Skeletal muscle cell (primary cell): Measurements from ENCODE around the gene RSRP1.
"Not testable (repeated sequence)": the region's sequence is repeated elsewhere in the genome, so short reads cannot be mapped to it uniquely, and the experiment has no call there.

Experiments
- DNase-seq: peaks from one replicate; pipeline ENCODE4 v3.0.0-alpha.2; 2010; ENCODE audit warnings: low read depth
- H3K4me3 ChIP-seq: 2 replicates; pipeline ENCODE4 v1.5.1; 2011; ENCODE audit warnings: low read depth, mild to moderate bottlenecking, control low read depth, low read length, moderate library complexity

The RSRP1 gene

DNA sequence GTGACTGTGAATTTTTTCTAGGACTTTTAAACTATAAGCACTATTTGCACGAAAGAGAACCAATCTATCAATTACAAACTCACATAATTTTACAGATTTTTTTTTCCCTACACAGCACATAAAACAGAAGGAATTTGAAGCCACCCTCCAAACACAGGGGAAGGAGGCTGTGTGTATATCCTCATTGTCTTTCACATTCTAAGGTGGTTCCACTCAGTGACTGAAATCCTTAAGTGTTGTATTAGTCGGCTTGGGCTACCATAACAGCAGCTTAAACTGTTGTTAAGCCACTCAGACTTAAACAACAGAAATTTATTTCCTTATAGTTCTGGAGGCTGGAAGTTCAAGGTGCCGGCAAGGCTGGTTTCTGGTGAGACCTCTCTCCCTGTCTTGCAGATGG lies 13.1 kb upstream of the RSRP1 start:
- DNase-seq, H3K4me3 ChIP-seq: not testable (repeated sequence)

DNA sequence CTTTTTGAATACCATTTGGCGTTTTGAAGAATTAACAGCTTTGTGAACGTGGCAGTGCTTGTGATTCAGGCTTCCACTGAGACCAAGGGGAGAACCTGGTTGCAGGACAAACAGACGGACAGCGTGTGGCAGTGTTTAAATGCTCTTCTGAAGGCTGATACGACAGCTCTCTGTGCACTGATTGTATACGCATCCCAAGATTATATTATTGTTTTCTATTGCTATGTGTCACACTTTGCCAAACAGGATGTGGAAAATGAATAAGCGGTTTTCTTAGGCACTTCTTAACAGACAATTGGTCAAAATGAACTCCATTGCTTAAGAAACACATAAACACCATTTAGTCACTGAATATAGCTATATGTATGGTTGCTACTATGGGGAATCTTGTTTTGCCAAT lies 12.6 kb upstream of the RSRP1 start:
- not testable (repeated sequence) for H3K4me3 ChIP-seq, DNase-seq

DNA sequence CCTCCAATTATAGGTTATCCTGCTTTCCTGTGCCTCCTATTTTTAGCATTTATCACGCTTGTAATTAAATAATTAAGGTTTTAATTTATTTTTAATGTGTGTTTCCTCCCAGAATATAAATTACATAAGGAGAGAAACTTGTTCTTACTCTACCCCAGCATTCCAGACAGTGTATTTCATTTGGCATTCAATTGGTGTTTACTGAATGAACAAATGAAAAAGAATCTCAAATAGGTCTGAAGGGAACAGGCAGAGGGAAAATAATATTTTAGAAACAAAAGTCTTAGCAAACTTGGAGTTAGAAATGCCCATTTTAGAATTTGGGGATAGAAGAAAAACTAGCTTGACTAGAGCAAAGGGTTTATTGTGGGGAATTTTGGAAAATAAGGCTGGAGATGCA lies 9.9 kb upstream of the RSRP1 start:
- no peak for DNase-seq
- H3K4me3 ChIP-seq = no peak overlapping the region

DNA sequence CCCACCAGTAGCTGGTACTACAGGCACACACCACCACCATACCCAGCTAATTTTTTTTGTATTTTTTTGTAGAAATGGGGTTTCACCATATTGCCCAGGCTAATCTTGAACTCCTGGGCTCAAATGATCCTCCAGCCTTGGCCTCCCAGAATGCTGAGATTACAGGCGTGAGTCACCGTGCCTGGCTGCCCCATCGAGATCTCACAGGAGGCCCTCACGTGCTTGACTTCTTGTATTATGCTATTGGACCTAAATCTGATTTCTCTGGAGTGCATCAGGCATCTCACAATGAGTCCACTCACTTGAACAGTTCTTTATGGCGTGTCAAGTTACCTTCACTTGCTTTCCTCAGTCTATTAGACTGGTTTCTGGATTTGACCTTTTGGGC lies 9.3 kb upstream of the RSRP1 start:
- H3K4me3 ChIP-seq = no peak overlapping the region
- no peak for DNase-seq

DNA sequence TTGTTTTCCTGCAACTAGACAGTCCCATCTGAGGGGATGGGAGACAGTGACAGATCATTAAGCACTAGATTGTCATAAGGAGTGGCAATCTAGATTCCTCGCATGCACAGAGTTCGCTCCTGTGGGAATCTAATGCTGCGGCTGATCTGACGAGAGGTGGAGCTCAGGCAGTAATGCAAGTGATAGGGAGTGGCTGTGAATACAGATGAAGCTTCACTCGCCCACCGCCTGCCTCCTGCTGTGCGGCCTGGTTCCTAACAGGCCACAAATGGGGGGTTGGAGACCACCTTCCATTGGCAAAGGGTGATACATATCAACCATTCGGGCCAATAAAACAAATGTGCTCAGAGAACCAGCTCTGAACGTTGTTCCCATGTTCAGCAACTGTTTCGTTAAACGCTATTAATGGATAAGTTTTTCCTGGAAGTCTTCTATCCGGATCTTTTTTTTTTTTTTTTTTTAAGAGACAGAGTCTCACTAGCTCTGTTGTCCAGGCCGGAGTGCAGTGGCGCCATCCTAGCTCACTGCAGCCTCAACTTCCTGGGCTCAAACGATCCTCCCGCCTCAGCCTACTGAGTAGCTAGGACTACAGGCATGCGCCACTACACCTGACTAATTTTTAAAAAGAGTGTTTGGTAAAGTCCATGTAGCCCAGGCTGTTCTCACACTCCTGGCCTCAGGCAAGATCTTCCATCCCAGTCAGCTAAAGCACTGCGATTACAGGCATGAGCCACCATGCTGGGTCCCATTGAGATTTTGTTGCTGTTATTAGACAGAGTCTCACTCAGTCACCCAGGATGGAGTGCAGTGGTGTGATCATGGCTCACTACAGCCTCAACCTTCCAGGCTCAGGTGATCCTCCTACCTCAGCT lies 8.7 kb upstream of the RSRP1 start:
- H3K4me3 ChIP-seq = no peak overlapping the region
- DNase-seq = no peak

DNA sequence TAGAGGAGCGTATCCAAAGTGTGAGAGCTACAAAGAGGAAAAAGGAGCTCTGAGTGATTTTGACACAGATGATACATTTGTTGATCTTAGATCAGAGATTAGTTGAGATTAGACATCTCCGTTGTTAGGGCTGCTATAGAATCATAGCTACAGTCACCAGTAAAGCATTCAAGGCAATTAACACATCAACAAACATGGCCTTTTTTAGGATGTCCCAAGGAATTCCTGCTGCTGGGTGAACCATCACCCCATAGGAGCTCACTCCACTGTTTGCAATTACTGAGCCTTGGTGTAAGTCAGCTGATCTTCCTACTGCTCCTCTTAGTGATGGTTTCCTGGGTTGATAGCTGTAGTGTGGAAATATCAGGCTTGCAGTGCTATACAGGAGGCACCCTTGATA lies 6.7 kb upstream of the RSRP1 start:
- H3K4me3 ChIP-seq = no peak overlapping the region
- DNase-seq = no peak

DNA sequence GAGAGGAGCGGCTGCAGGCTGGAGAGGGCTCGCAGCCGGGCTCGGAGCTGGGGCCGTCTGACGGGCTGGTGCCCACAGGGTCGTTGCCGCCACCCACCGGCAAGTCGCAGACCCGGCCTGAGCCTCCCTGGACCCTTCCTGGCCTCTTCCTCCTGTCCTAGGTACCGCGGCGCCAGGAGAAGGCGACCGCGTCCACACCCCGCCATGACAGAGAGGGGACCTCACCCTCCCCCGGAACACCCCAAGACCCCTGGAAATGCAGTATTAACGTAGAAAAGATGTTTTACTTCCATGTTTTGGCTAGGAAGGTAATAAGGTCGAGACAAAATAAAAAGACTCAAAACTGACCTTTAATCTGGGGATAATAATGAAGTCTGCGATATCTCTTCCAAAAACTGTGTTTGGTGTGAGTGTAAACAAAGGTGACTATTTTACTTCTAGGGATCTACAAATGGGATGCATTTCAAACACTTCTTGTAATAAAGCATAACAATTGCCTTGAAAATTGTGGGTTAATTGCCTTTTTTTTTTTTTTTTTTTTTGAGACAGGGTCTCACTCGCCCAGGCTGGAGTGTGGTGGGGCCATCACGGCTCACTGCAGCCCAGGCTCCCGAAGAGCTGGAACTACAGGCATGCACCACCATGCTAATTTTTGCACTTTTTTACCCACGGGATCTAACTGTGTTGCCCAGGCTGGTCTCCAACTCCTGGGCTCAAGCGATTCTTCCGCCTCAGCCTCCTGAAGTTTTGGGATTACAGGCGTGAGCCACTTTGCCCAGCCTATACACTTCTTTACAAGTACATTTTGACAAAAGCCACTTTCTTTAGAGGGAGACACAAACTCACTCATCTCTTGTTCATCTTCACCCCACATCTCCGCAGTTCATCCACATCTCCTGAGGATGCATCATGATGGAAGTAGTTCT lies 838 bp upstream of the RSRP1 start:
- DNase-seq = no peak
- peak overlapping the region; percentile 85 for H3K4me3 ChIP-seq

DNA sequence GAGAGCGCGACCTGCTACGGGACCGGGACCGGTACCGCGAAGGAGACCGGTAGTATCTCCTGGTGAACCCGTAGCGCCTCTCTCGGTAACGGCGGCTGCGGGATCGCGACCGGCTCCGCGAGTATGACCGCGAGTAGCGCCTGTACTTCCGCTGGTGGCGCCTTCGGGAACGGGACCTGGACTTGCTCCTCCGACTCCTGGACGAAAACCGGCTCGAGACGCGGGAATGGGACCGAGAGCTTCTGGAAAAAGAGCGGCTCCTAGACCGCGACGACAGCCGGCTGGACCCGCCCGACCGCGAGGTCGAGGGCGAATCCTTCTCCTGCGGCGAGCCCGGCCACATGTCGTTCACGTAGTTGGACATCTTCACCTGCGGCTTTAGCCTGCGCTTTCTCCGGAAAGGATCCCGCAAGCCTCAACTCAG lies 642 bp downstream of the RSRP1 start:
- no peak for DNase-seq

DNA sequence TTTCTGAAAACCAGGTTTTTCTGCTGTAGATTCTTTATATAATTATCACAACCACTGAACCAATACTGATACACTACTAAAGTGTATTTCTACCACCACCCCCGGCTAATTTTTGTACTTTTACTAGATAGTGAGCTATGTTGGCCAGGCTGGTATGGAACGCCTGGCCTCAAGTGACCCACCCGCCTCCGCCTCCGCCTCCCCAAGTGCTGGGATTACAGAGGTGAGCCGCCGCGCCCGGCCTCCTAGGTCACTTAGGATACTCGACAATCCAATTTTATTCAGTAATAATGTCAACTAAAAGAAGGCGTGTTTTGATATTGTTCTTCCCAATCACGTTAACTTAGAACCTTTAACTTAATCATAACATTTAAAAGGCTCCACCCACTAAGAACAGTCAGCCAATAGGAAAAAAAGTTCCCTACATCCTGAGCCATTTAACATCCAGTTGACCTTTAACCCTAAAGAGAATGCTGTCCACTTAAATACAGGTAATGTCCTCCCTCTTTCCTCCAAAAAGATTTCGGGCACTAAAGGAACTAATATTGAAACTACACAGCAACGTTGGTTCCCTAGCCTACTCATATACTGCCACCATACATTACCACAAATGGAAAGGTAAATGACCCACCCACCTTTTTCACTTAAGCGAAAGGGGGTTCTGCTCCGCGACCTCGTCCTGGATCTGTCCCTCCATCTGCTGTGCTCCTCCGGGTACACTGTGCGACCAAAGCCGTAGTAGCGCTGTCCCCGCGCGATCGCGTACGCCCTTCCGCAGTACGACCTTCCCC lies 1.2 kb downstream of the RSRP1 start:
- peak overlapping the region; percentile 85 for H3K4me3 ChIP-seq
- DNase-seq = no peak

More for the DNA sequence above, 642 bp downstream of the RSRP1 start:
- H3K4me3 ChIP-seq = peak overlapping the region; percentile 85

DNA sequence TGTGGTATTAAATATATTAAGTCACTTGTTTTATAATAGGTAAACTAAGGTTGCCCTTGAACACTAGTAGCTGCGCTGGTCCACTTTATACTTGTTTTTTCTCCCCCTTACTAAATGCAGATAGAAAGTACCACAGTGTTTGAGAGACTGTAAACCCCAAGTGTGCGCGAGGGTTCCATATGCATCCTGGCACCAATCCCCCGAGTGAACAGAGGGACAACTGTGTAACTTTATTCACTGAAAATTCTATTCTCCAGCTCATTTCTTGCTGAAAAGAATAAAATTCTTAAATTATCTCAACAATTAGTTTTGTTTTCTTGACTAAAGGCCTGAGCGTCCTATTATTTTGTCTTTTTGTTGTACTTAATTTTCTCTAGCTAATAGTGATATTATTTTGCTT lies 1.9 kb downstream of the RSRP1 start:
- H3K4me3 ChIP-seq = peak overlapping the region; percentile 85
- no peak for DNase-seq

DNA sequence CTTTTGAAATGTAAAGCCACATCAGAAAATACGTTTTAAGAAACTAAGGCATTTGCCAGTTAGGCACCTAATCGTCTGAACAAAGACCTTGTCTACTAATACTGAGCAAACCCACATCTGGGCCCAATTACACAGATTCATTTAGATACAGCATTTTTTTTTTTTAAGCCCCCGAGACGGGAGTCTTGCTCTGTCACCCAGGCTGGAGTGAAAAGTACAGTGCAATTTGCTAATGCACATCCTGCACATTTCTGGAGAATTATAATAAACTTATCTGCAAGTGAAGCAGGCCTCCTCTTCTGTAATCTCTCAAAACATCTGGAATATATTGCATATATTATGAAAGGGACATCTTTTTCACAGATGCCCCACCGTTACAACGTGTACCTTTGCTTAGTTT lies 3.3 kb downstream of the RSRP1 start:
- H3K4me3 ChIP-seq = no peak overlapping the region

DNA sequence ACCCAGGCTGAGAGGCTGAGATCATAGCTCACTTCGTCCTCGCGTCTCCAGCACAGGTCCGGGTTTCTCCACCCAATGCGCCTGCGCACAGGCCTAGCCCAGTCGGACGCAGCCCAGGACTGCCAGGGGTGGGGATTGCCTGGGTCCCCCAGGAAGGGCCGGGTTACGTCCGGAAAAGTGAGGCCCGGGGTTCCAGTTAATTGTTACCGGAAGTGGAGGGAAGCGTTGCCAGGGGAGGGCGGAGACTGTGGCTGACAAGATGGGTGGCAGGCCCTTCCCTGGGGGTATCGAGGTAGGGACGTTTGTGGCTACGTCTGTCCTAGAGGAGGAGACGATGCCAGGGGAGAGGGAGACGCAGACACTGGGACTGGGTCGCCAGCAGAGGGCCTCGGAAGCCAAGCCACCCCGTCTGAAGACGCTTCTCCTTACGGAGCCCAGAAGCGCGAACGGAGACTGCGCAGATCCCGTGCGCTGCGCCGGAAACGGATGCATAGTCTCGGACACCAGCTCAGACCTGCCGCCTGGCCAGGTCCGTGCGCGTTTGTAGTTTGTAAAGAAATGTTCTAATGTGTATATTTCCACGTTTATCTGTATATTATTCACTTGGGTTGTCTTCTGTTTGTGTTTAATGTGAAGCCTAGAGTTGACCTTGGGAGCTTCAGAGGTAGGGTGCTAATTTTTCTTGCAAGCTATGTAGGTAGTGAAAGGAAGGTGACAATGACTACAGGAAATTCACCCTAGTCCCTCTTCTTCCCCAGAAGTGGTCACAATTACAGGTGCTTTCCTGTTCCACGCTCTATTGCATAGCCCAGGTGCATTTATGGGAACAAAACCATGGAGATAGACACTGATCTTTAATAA lies 7.3 kb downstream of the RSRP1 start:
- peak overlapping the region; percentile 47 for H3K4me3 ChIP-seq
- peak; percentile 62 for DNase-seq

More for the DNA sequence above, 3.3 kb downstream of the RSRP1 start:
- no peak for DNase-seq

DNA sequence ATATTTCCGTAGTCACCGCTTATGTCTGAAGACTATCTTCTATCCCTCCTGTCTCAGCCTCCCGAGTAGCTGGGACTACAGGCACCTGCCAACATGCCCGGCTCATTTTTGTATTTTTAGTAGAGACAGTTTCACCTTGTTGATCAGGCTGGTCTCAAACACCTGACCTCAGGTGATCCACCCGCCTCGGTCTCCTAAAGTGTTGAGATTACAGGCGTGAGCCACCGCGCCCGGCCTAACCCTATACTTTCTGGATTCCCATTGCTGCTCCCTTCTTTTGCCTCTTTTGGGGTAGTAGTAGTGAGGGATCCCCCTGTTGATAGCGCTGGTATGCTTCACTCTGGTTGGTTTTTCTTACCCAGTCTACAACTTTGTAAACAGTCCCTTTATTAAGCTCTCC lies 9.2 kb downstream of the RSRP1 start:
- H3K4me3 ChIP-seq = no peak overlapping the region
- DNase-seq = no peak

DNA sequence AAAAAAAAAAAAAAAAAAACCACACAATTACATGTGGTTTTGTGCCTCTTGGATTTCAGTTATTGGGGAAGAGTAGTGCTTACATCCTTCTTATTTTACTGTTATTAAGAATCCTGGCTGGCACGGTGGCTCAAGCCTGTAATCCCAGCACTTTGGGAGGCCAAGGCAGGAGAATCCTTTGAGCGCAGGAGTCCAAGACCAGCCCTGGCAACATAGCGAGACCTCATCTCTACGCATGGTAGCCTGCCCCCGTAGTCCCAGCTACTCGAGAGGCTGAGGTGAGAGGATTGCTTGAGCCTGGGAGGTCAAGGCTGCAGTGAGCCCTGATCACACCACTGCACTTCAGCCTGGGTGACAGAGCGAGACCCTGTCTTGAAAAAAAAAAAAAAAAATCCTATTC lies 11.0 kb downstream of the RSRP1 start:
- not testable (repeated sequence) for DNase-seq, H3K4me3 ChIP-seq

DNA sequence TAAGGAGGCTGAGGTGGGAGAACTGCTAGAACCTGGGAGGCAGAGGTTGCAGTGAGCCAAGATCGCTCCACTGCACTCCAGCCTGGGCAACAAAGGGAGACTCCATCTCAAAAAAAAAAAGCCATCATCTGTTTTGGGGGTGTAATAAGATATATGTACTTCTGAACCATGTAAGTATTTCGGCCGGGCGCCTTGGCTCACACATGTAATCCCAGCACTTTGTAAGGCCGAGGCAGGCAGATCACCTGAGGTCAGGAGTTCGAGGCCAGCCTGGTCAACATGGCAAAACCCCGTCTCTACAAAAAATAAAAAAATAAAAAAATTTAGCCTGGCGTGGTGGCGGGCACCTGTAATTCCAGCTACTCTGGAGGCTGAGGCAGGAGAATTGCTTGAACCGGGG lies 11.8 kb downstream of the RSRP1 start:
- DNase-seq = not testable (repeated sequence)

DNA sequence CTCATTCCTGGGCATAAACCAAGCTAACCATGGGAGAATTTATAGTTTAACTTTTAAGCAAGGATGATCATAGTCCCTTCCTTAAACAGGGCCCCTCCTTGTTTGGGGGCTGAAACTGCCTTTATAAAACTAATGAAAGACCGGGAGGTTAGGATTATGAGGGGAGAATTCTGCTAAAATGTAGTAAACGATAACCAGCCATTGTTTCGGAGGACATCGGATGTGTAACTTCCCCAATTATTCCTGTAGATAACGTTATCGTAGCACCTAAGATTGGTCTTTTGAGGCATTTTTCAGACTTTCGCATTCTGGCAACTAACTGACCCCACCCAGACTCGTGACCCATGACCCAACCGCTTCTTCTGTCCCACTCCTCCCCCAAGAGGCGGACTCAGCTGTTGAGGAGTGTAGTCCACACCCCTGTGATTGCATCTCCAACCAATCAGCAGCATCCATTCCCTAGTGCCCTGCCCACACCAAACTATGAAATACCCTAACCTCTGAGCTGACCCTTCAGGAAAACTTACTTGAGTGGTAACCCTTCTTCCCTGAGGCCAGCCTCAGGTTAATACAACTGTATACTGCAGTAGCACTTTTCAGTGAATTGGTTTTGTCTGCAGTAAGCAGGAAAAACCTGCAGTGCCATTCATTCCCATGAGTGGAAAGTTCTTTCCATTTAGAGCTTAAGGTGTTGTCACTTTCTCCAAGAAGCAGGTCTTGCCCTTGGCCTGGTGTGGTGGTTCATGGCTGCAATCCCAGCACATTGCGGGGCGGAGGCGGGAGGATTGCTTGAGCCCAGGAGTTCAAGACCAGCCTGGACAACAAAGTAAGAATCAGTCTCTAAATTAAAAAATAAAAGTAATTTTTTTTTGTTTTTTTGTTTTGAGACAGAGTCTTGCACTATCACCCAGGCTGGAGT lies 14.1 kb downstream of the RSRP1 start:
- H3K4me3 ChIP-seq = peak overlapping the region; percentile 88
- peak; percentile 41 for DNase-seq

More for the DNA sequence above, 11.8 kb downstream of the RSRP1 start:
- not testable (repeated sequence) for H3K4me3 ChIP-seq

DNA sequence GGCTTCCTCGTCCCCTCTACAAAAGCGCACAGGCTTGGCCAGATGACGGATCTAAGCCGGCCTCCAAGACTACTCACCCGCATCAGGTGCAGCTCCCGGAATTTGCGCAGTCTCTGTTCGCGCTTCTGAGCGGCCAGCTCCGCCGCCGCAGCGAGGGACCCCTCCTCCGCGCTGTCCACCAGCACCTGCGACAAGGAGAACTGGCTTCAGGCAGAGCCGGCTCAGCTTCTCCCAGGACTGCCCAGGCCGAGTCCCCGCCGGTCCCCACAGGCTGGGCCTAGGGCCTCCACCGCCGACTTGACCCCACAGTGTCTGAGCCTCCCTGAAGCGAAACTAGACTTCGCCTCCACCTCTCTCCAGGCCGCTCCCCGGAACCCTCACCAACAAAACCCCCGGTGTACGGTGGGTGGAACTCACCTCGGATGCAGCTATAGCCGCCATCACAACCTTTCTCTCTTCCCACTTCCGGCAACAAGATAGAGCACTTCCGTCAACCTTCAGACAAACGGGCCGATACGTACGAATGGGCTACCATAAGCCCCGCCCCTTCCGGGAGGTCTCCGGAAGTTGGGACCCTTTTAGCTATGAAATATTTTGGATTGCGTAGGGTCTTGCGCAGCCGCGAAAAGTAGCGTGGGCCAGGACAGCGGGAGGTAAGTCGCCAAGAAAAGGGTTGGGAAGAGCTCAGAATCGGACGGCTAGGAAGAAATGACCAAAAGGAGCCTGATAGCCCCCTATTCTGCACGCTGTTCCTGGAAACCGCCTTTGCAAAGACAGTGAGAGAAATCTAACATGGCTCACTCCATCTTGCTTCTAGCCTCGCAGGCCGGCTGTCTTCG lies 15.0 kb downstream of the RSRP1 start, which contains the start of gene SYF2:
Gene SYF2 (minus strand): TSS at position 476 of the 839 bp plus-strand sequence. CDS start 35 bp downstream, at position 441.
- peak within 1 kb of the TSS; percentile 88 for H3K4me3 ChIP-seq
- peak; percentile 79 for DNase-seq
